Upper lobe of right lung (tissue), 1 donor: ENCODE results near the gene PARVA. TPM values are rescaled to one million over a fixed set of nuclear protein-coding genes. Genes with fewer than 3 reads are reported as not detected.
"Not testable (repeated sequence)": the region's sequence is repeated elsewhere in the genome, so short reads cannot be mapped to it uniquely, and the experiment has no call there.

ENCODE experiments used
- ATAC-seq: fragments of 200-7000 bp; cut with Tn5 transposase; one replicate; pipeline ENCODE4 v1.9.1; 2020; ENCODE audit warnings: mild to moderate bottlenecking, moderate library complexity
- DNase-seq: peaks from one replicate; pipeline ENCODE4 v3.0.0-alpha.2; 2020
- H3K27ac ChIP-seq: fragments of 200-600 bp; one replicate; pipeline ENCODE4 v1.8.0; 2022
- H3K27me3 ChIP-seq: fragments of 200-600 bp; one replicate; pipeline ENCODE4 v1.8.0; 2022; ENCODE audit warnings: mild to moderate bottlenecking
- H3K36me3 ChIP-seq: fragments of 200-600 bp; one replicate; pipeline ENCODE4 v1.8.0; 2022
- H3K4me1 ChIP-seq: fragments of 200-600 bp; one replicate; pipeline ENCODE4 v1.8.0; 2022
- H3K4me3 ChIP-seq: fragments of 200-600 bp; one replicate; pipeline ENCODE4 v1.8.0; 2022; ENCODE audit warnings: mild to moderate bottlenecking
- H3K9me3 ChIP-seq: fragments of 200-600 bp; one replicate; pipeline ENCODE4 v1.8.0; 2022
- intact Hi-C: fragments of 100-400 bp; cut with DNase I; formaldehyde crosslinking; loops from one replicate; pipeline ENCODE4 v1.11.0; 2022
- total RNA-seq: library from RNA; stranded (reverse); fragmentation: NEBNext Ultra II Directional; extraction: Animal tissue kit (Norgen Biotek cat#: 25700); gene quantifications from one replicate; pipeline ENCODE4 v1.2.1, GENCODE V29; 2021
- TF ChIP-seq, protein P1 (sequence below): fragments of 200-600 bp; IDR thresholded peaks from one replicate; pipeline ENCODE4 v1.8.0; 2022; ENCODE audit warnings: antibody characterized with exemption
- donor health status: DM: no; HTN: yes; CAD: no; lungs with severe emphysema.

PARVA gene
- total RNA-seq, 1 donor from 2014 or later, result 84.0 TPM

DNA sequence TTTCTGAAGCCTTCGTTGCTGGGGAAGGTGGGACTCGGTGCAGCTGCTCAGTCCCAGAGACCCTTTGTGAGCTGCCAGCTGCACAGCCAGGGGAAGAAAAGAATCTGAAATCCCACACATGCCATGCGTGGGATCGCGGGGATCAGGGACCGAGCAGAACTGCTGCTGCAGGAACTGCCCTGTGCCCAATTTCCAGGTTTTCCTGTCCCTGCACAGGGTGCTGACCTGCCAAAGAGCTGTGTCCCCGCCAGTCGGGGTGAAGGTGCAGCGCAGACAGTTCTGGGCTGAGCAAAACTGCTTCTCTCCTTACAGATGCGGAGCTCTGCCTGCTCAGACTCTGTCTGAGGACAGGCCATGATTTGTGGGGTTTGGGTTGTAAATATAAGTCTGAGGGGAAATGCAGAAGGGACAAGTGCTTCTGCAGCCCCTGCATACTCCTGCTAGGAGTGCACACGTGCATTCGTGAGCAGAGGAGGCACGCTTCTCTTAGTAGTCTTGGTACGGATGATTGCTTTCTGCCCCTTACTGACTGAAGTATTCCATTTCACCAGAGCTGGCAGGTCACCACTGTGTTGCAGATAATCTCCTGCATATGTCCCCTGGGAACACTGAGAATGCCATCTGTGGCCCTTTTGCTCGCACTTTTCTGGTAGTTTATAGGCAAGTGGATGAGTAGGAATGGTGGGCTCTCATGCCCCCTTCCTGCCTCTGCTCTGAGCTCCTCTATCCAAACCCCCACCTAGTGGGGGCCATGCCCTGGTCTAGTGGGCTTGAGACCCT, 141.4 kb downstream of the PARVA start:
- Histone ChIP-seq H3K9me3 (no peaks in the 10 kb centered on the region), H3K27me3 (no peaks in the 10 kb centered on the region), H3K4me3 (no peak overlapping the region), H3K4me1 (no peaks in the 10 kb centered on the region), H3K27ac (no peak overlapping the region), H3K36me3 (no peaks in the 10 kb centered on the region)
- DNase-seq, result no peak
- intact Hi-C loops, result no loop called here
- no peak for ATAC-seq
- TF ChIP-seq, protein P1, sequence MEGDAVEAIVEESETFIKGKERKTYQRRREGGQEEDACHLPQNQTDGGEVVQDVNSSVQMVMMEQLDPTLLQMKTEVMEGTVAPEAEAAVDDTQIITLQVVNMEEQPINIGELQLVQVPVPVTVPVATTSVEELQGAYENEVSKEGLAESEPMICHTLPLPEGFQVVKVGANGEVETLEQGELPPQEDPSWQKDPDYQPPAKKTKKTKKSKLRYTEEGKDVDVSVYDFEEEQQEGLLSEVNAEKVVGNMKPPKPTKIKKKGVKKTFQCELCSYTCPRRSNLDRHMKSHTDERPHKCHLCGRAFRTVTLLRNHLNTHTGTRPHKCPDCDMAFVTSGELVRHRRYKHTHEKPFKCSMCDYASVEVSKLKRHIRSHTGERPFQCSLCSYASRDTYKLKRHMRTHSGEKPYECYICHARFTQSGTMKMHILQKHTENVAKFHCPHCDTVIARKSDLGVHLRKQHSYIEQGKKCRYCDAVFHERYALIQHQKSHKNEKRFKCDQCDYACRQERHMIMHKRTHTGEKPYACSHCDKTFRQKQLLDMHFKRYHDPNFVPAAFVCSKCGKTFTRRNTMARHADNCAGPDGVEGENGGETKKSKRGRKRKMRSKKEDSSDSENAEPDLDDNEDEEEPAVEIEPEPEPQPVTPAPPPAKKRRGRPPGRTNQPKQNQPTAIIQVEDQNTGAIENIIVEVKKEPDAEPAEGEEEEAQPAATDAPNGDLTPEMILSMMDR, result no peak

DNA sequence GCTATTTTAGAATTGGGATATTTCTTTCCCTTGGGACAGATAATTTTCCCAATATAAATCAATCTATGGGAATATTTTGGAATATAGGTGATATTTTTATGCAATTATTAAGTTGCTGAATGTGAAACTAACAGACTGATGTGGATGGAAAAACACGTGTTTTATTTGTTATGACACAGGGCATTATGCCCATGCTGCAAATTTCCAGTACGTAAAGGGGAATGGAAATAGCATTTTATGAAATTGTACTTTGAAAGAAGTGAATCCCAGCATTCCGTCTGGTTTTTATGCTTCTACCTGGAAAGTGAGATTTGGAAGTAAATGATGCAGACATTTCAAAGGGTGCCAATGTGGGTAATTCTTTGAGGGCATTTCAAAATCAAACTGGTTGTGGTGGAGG, 142.7 kb downstream of the PARVA start:
- DNase-seq (no peak), ATAC-seq (no peak)
- intact Hi-C loops, result no loop called here
- Histone ChIP-seq H3K4me1 (no peaks in the 10 kb centered on the region), H3K27ac (no peak overlapping the region), H3K36me3 (no peaks in the 10 kb centered on the region), H3K27me3 (no peaks in the 10 kb centered on the region), H3K9me3 (no peaks in the 10 kb centered on the region), H3K4me3 (no peak overlapping the region)
- TF ChIP-seq, protein P1, result no peak

DNA sequence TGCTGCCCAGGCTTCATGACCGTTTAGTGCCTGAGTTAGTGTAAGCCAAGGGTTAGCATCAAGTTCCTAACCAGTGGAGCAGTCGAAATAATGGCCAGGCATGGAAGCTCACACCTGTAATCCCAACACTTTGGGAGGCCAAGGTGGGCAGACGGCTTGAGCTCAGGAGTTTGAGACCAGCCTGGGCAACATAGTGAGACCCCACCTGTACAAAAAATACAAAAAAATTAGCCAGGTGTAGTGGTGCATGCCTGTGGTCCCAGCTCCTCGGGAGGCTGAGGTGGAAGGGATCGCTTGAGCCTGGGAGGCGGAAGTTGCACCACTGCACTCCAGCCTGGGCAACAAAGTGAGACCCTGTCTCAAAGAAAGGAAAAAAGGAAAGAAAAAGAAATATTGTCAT, 143.2 kb downstream of the PARVA start:
- H3K9me3 ChIP-seq, ATAC-seq, H3K4me1 ChIP-seq, H3K27ac ChIP-seq, intact Hi-C loops, H3K27me3 ChIP-seq, H3K36me3 ChIP-seq, H3K4me3 ChIP-seq, DNase-seq: not testable (repeated sequence)

DNA sequence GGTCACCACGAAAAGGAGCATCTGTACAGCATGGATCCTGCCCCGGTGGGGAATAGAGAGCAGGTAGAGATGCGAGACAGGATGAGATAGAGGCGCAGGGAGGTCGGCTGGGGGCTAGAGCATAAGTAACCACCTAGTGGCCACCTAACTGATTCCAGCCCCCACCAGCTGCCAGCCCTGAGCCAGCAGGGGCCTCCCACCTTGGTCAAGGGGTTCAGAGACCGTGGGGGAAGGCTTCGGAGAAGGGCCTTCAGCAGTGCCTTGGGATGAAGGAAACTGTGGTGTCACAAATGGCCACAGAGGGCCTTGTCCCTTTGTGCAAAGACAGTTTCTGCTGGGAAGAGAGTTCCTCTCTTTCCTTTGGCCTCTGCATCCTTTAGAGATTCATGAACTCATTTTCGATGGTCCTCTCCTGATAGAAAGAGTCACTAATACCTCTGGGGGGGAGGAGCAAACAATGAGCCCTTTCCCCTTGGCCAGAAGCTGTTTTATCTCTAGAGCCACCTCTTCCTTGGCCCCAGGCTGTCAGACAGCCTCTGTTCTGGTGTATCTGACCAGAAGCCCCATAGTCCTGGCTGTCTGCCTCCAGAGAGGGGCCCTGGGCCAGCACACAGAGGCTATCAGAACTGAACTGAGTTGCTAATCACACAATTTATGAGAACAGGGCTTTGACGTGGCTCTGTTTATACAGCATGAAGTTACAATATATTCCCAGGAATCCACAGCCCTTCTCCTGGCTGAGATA, 146.0 kb downstream of the PARVA start:
- Histone ChIP-seq H3K27me3 (no peaks in the 10 kb centered on the region), H3K9me3 (no peaks in the 10 kb centered on the region), H3K36me3 (peaks cover 8% of the 10 kb centered on the region), H3K4me1 (no peaks in the 10 kb centered on the region), H3K4me3 (no peak overlapping the region), H3K27ac (no peak overlapping the region)
- DNase-seq (no peak), ATAC-seq (no peak)
- TF ChIP-seq, protein P1, result no peak
- intact Hi-C loops, result no loop called here

DNA sequence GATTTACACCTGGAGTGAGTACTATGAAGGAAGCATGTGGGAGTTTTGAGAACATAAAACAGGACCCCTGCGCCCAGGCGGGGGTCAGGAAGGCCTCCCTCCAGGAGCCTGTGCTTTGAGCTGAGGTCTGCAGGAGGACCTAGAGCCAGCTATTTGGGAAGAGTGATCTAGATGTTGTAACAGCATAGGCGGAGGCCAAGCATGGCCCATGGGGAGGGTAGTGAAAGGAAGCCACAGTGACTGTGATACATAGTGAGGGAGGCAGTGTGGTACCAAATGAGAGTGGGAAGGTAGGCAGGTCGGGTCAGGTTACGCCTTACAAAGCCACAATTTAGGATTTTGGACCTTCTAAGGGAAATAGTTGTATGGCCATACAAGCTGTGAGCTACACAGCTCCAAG, 147.5 kb downstream of the PARVA start:
- Histone ChIP-seq H3K4me1 (peaks cover 3% of the 10 kb centered on the region), H3K9me3 (no peaks in the 10 kb centered on the region), H3K27ac (no peak overlapping the region), H3K4me3 (no peak overlapping the region), H3K36me3 (peaks cover 11% of the 10 kb centered on the region), H3K27me3 (no peaks in the 10 kb centered on the region)
- intact Hi-C loops, result no loop called here
- TF ChIP-seq, protein P1, result no peak
- ATAC-seq (no peak), DNase-seq (no peak)

DNA sequence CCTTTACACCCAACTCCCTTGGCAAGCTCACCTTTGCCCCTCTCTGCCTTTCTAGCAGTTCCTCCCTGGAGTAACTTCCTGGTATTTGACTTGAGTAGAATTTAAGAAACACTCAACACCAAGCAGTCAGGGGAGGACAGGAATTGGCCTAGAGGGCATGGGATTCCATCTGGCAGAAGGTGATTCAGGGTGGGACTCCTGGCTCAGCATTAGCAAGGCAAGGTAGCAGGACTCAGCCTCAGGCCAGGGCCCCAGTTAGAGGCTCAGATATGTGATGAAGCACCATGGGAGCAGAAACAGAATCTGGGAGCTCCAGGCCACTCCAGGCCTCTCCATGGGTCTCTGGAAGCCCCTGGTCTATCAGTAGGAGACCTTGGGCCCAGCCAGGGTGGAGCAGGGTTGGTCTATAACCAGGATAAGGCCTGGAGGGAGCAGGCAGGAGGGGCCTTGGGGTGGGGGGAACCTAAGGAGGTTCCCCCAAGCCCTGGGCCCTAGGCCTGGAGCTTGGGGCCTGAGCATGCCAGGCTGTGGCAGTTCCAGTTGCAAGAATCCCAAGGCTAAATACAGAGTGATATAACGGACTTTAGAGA, 148.2 kb downstream of the PARVA start:
- Histone ChIP-seq H3K4me1 (peaks cover 9% of the 10 kb centered on the region), H3K9me3 (no peaks in the 10 kb centered on the region), H3K36me3 (peaks cover 11% of the 10 kb centered on the region), H3K4me3 (no peak overlapping the region), H3K27ac (no peak overlapping the region), H3K27me3 (no peaks in the 10 kb centered on the region)
- intact Hi-C loops, result no loop called here
- TF ChIP-seq, protein P1, result no peak
- ATAC-seq (no peak), DNase-seq (no peak)
